Neural cell (in vitro differentiated cells): ENCODE results near the gene DTHD1.

Experiments
- CTCF ChIP-seq: fragments of 450-650 bp; IDR thresholded peaks from 2 replicates; pipeline ENCODE4 v1.5.1; 2014; ENCODE audit warnings: antibody characterized with exemption, mild to moderate bottlenecking, moderate library complexity; ENCODE audit not compliant: poor library complexity, severe bottlenecking
- EZH2 ChIP-seq: fragments of 200-600, 300-800 bp; shearing (Covaris generic), sonication (generic); IDR thresholded peaks from 2 replicates; pipeline ENCODE4 v1.6.1; 2014; ENCODE audit warnings: antibody characterized with exemption, low read length, borderline replicate concordance, mild to moderate bottlenecking; ENCODE audit not compliant: insufficient read depth, poor library complexity, severe bottlenecking
- POLR2AphosphoS5 ChIP-seq: IDR thresholded peaks from 2 replicates; pipeline ENCODE4 v1.6.1; 2012
- RAD21 ChIP-seq: fragments of 450-650 bp; conservative IDR thresholded peaks from 2 replicates; pipeline ENCODE4 v1.6.1; 2014; ENCODE audit warnings: antibody characterized with exemption, mild to moderate bottlenecking, moderate library complexity
- TAF1 ChIP-seq: IDR thresholded peaks from 2 replicates; pipeline ENCODE4 v1.6.1; 2012; ENCODE audit warnings: low read depth

- TF ChIP-seq EZH2 (no peak), CTCF (no peak), POLR2AphosphoS5 (no peak), RAD21 (no peak), TAF1 (no peak)
Measured at GRCh38 chr4:36304138-36304681, 22.8 kb downstream of the DTHD1 start.
